Large intestine (tissue), 3 donors: Measurements from ENCODE around the gene USP47. TPM values are rescaled to one million over a fixed set of nuclear protein-coding genes. Genes with fewer than 3 reads are reported as not detected.

Experiments used
- DNase-seq, 2 donors: peaks; one replicate each; pipeline versions ENCODE4 v3.0.0 to v3.0.0-alpha.2; 2013
- H3K27ac ChIP-seq: one replicate; pipeline ENCODE4 v1.5.1; 2013; ENCODE audit warnings: low read length
- H3K27me3 ChIP-seq: 2 replicates; pipeline ENCODE4 v1.6.1; 2013; ENCODE audit warnings: low read length; ENCODE audit not compliant: control insufficient read depth, insufficient read depth
- H3K36me3 ChIP-seq: 2 replicates; pipeline ENCODE4 v1.6.1; 2013; ENCODE audit warnings: low read length; ENCODE audit not compliant: control insufficient read depth, insufficient read depth
- H3K4me1 ChIP-seq: one replicate; pipeline ENCODE4 v1.6.1; 2013; ENCODE audit warnings: low read length; ENCODE audit not compliant: control insufficient read depth, insufficient read depth
- H3K4me3 ChIP-seq: one replicate; pipeline ENCODE4 v1.5.1; 2013; ENCODE audit warnings: low read length
- H3K9me3 ChIP-seq: one replicate; pipeline ENCODE4 v1.6.1; 2013; ENCODE audit warnings: mild to moderate bottlenecking, low read depth, low read length, moderate library complexity; ENCODE audit not compliant: control insufficient read depth
- WGBS: methylation state at CpG from one replicate; pipeline ENCODE4 v1.1.5; 2013; ENCODE audit warnings: low lambda C conversion rate; ENCODE audit not compliant: insufficient coverage; 5-methylcytosine and 5-hydroxymethylcytosine counted together
- polyA plus RNA-seq: library from polyadenylated mRNA; unstranded; fragments of 120-200 nt; gene quantifications from one replicate; pipeline ENCODE4 v1.2.1, GENCODE V29; 2013

USP47 gene
- polyA plus RNA-seq, 1 donor, result 64.1 TPM

- no peak overlapping the region for H3K27ac ChIP-seq
These were observed 23.0 kb downstream of the USP47 start for GRCh38 chr11:11864803-11865202.

GRCh38 chr11:11865449-11865848, 23.7 kb downstream of the USP47 start:
- no peaks in the 10 kb centered on the region for H3K4me1 ChIP-seq
- WGBS, result 50% methylated on average over 2 of the region's 3 CpGs

More at GRCh38 chr11:11864803-11865202, 23.0 kb downstream of the USP47 start:
- no peak for DNase-seq
- Histone ChIP-seq H3K36me3 (no peaks in the 10 kb centered on the region), H3K4me3 (no peak overlapping the region), H3K9me3 (peaks cover 10% of the 10 kb centered on the region), H3K4me1 (no peaks in the 10 kb centered on the region), H3K27me3 (no peaks in the 10 kb centered on the region)
- WGBS, result 100% methylated on average over 1 of the region's 1 CpG

GRCh38 chr11:11866203-11866602, 24.4 kb downstream of the USP47 start:
- no peak for DNase-seq
- Histone ChIP-seq H3K36me3 (no peaks in the 10 kb centered on the region), H3K9me3 (peaks cover 10% of the 10 kb centered on the region), H3K4me1 (no peaks in the 10 kb centered on the region), H3K4me3 (no peak overlapping the region), H3K27me3 (no peaks in the 10 kb centered on the region), H3K27ac (no peak overlapping the region)
- WGBS, result no CpG with 5 or more reads among the region's 1 CpG

More at GRCh38 chr11:11865449-11865848, 23.7 kb downstream of the USP47 start:
- Histone ChIP-seq H3K36me3 (no peaks in the 10 kb centered on the region), H3K9me3 (peaks cover 10% of the 10 kb centered on the region), H3K4me3 (no peak overlapping the region), H3K27me3 (no peaks in the 10 kb centered on the region), H3K27ac (no peak overlapping the region)
- no peak for DNase-seq

GRCh38 chr11:11867720-11868119, 25.9 kb downstream of the USP47 start:
- WGBS, result no CpG with 5 or more reads among the region's 1 CpG
- Histone ChIP-seq H3K27ac (no peak overlapping the region), H3K4me3 (no peak overlapping the region), H3K9me3 (peaks cover 10% of the 10 kb centered on the region), H3K27me3 (no peaks in the 10 kb centered on the region), H3K36me3 (no peaks in the 10 kb centered on the region), H3K4me1 (peaks cover 2% of the 10 kb centered on the region)
- no peak for DNase-seq

- WGBS, result no CpG with 5 or more reads among the region's 2 CpGs
- H3K4me1 ChIP-seq, result peaks cover 2% of the 10 kb centered on the region
These were observed 30.2 kb downstream of the USP47 start for GRCh38 chr11:11871991-11872401.

GRCh38 chr11:11876458-11876857, 34.7 kb downstream of the USP47 start:
- DNase-seq, result no peak
- 100% methylated on average over 1 of the region's 2 CpGs for WGBS
- H3K4me3 ChIP-seq, result no peak overlapping the region
- H3K27ac ChIP-seq, result no peak overlapping the region
- peaks cover 6% of the 10 kb centered on the region for H3K36me3 ChIP-seq
- no peaks in the 10 kb centered on the region for H3K27me3 ChIP-seq
- no peaks in the 10 kb centered on the region for H3K9me3 ChIP-seq
- peaks cover 2% of the 10 kb centered on the region for H3K4me1 ChIP-seq

More at GRCh38 chr11:11871991-11872401, 30.2 kb downstream of the USP47 start:
- peaks cover 2% of the 10 kb centered on the region for H3K9me3 ChIP-seq
- DNase-seq, result no peak
- H3K4me3 ChIP-seq, result no peak overlapping the region
- no peaks in the 10 kb centered on the region for H3K27me3 ChIP-seq
- no peak overlapping the region for H3K27ac ChIP-seq
- peaks cover 2% of the 10 kb centered on the region for H3K36me3 ChIP-seq

GRCh38 chr11:11880179-11880578, 38.4 kb downstream of the USP47 start:
- Histone ChIP-seq H3K9me3 (no peaks in the 10 kb centered on the region), H3K27ac (no peak overlapping the region), H3K4me3 (no peak overlapping the region), H3K36me3 (peaks cover 18% of the 10 kb centered on the region), H3K27me3 (no peaks in the 10 kb centered on the region), H3K4me1 (no peaks in the 10 kb centered on the region)
- DNase-seq, result no peak
- 100% methylated on average over 2 of the region's 2 CpGs for WGBS

- no peak for DNase-seq
- 60% methylated on average over 1 of the region's 2 CpGs for WGBS
These were observed 40.8 kb downstream of the USP47 start for GRCh38 chr11:11882539-11882938.

GRCh38 chr11:11884351-11884750, 42.6 kb downstream of the USP47 start:
- DNase-seq, result no peak
- no peak overlapping the region for H3K27ac ChIP-seq
- no peaks in the 10 kb centered on the region for H3K27me3 ChIP-seq
- WGBS, result no CpG with 5 or more reads among the region's 2 CpGs
- H3K36me3 ChIP-seq, result peaks cover 38% of the 10 kb centered on the region
- no peak overlapping the region for H3K4me3 ChIP-seq
- H3K4me1 ChIP-seq, result no peaks in the 10 kb centered on the region
- H3K9me3 ChIP-seq, result no peaks in the 10 kb centered on the region

More at GRCh38 chr11:11882539-11882938, 40.8 kb downstream of the USP47 start:
- Histone ChIP-seq H3K27ac (no peak overlapping the region), H3K4me3 (no peak overlapping the region), H3K9me3 (no peaks in the 10 kb centered on the region), H3K27me3 (no peaks in the 10 kb centered on the region), H3K4me1 (no peaks in the 10 kb centered on the region), H3K36me3 (peaks cover 38% of the 10 kb centered on the region)

GRCh38 chr11:11884774-11885481, 43.2 kb downstream of the USP47 start:
- no peak for DNase-seq
- Histone ChIP-seq H3K27ac (no peak overlapping the region), H3K4me3 (no peak overlapping the region), H3K4me1 (no peaks in the 10 kb centered on the region), H3K27me3 (no peaks in the 10 kb centered on the region), H3K36me3 (peaks cover 38% of the 10 kb centered on the region), H3K9me3 (no peaks in the 10 kb centered on the region)
- 100% methylated on average over 1 of the region's 7 CpGs for WGBS

GRCh38 chr11:11894486-11894885, 52.7 kb downstream of the USP47 start:
- DNase-seq, result no peak
- Histone ChIP-seq H3K27ac (no peak overlapping the region), H3K4me1 (no peaks in the 10 kb centered on the region), H3K36me3 (peaks cover 22% of the 10 kb centered on the region), H3K27me3 (no peaks in the 10 kb centered on the region), H3K9me3 (no peaks in the 10 kb centered on the region), H3K4me3 (no peak overlapping the region)
- WGBS, result 100% methylated on average over 1 of the region's 1 CpG
